ENCODE results near the gene ODC1. TPM values are rescaled to one million over a fixed set of nuclear protein-coding genes. Genes with fewer than 3 reads are reported as not detected.

Gene ODC1
- total and polyA plus RNA-seq, 2 donors (not counting 3 experiments of a cell fraction or from before 2014, with no cell fraction given) = 109 to 132 TPM

DNA sequence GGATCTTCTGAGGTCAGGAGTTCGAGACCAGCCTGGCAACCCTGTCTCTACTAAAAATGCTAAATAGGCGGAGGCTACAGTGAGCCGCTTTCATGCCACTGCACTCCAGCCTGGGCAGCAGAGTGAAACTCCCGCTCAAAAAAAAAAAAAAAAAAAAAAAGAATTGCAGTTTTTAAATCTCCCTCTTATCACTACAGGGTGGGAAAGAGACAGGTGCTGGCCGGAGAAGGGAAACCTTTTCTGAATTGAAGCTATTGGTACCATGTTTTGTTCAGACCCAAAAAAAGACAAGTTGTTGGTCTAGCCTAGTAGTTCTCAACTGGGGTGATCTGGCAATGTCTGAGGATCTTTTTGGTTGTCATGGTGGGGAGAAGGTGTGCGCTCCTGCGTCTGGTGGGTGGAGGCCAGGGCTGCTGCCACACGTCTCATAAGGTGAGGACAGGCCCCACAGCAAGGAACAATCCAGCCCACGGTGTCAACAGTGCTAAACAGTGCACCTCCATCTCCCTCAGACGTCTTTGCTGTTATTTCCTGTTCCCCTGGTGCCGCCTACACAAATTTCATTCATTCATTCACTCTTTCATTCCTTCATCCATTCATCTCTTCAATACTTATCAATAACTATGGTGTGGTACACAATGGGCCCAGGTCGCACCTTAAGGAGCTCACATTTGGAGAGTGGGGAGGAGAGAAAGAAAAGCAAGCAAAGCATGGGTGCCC, 28.8 kb upstream of the ODC1 start:
- dilution Hi-C loops (cut with MboI; ENCODE audit: extremely low pct_ligation_motif_present, low sequenced_read_pairs) = no loop called here
- Histone ChIP-seq H4K20me1 (replicated peaks; ENCODE audit: control insufficient read depth, extremely low read depth, insufficient read depth, low read length) (no peaks in the 10 kb centered on the region), H3K9me3 (replicated peaks; ENCODE audit: control insufficient read depth, insufficient read depth, low read length) (no peaks in the 10 kb centered on the region), H3K27me3 (ENCODE audit: control insufficient read depth in 2 of 2, insufficient read depth in 2 of 2, low read length in 2 of 2) (peaks cover 1 to 2% of the 10 kb centered on the region in 2 experiments), H2AFZ (ENCODE audit: low read depth, low read length) (no peak overlapping the region), H3K79me2 (ENCODE audit: control insufficient read depth, insufficient read depth, low read length) (no peaks in the 10 kb centered on the region), H3K4me2 (ENCODE audit: insufficient read depth, low read length) (no peak overlapping the region), H3K4me3 (replicated peaks in 1 of 3; ENCODE audit: insufficient read depth in 1 of 3, low read depth in 1 of 3, low read length in 3 of 3) (no peak overlapping the region), H3K4me1 (ENCODE audit: control insufficient read depth, extremely low read depth, insufficient read depth, low read length) (no peaks in the 10 kb centered on the region), H3K9ac (replicated peaks; ENCODE audit: extremely low read depth, insufficient read depth, low read length) (no peak overlapping the region), H3K27ac (ENCODE audit: insufficient read depth, low read depth, low read length) (no peak overlapping the region), H3K9me1 (replicated peaks; ENCODE audit: control insufficient read depth, extremely low read depth, insufficient read depth, low read length) (no peaks in the 10 kb centered on the region), H3K36me3 (ENCODE audit: control insufficient read depth in 2 of 2, extremely low read depth in 1 of 2, insufficient read depth in 2 of 2, low read length in 2 of 2) (no peaks in the 10 kb centered on the region)
- ChIA-PET POLR2A (no interaction called here), CTCF (interaction anchor here (0.7 kb wide), 1 partner anchor 62 kb away, joined by 3 read pairs; no protein-coding TSS in a partner anchor)
- intact Hi-C loops (cut with micrococcal nuclease) = no loop called here
- FAIRE-seq (no peak), DNase-seq (ENCODE audit: low read depth, low spot score) (no peak)
- no TSS peak for BruUV-seq (replicated peaks)
- TF ChIP-seq POLR2A (IDR thresholded peaks at IDR 0.05; ENCODE audit: low read depth, low read length) (no peak), EZH2 (IDR thresholded peaks at IDR 0.05; ENCODE audit: borderline replicate concordance, low read depth, low read length, severe bottlenecking) (no peak), POLR2AphosphoS5 (IDR thresholded peaks at IDR 0.05; ENCODE audit: insufficient read depth, low read depth, low read length) (no peak), GATA2 (IDR thresholded peaks at IDR 0.05; ENCODE audit: insufficient read depth, insufficient read length, low read depth, low read length) (no peak), MYC (IDR thresholded peaks at IDR 0.05; ENCODE audit: low read depth, low read length) (no peak), JUN (IDR thresholded peaks at IDR 0.05; ENCODE audit: borderline replicate concordance, insufficient read depth, insufficient read length, low read depth) (no peak), FOS (IDR thresholded peaks at IDR 0.05; ENCODE audit: borderline replicate concordance, insufficient read depth, low read length) (no peak)
- TF ChIP-seq, protein P1, sequence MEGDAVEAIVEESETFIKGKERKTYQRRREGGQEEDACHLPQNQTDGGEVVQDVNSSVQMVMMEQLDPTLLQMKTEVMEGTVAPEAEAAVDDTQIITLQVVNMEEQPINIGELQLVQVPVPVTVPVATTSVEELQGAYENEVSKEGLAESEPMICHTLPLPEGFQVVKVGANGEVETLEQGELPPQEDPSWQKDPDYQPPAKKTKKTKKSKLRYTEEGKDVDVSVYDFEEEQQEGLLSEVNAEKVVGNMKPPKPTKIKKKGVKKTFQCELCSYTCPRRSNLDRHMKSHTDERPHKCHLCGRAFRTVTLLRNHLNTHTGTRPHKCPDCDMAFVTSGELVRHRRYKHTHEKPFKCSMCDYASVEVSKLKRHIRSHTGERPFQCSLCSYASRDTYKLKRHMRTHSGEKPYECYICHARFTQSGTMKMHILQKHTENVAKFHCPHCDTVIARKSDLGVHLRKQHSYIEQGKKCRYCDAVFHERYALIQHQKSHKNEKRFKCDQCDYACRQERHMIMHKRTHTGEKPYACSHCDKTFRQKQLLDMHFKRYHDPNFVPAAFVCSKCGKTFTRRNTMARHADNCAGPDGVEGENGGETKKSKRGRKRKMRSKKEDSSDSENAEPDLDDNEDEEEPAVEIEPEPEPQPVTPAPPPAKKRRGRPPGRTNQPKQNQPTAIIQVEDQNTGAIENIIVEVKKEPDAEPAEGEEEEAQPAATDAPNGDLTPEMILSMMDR (IDR thresholded peaks at IDR 0.05; ENCODE audit: extremely low read depth in 1 of 2, insufficient read depth in 1 of 2, low read depth in 1 of 2, low read length in 2 of 2) = no peak
- TF ChIP-seq, protein P2, sequence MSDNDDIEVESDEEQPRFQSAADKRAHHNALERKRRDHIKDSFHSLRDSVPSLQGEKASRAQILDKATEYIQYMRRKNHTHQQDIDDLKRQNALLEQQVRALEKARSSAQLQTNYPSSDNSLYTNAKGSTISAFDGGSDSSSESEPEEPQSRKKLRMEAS (IDR thresholded peaks at IDR 0.05; ENCODE audit: insufficient read depth, insufficient read length) = no peak
